Activated naive CD4-positive, alpha-beta T cell treated with anti-CD3 and anti-CD28 coated beads for 36 hours (primary cell): ENCODE data around the gene ZNF565. TPM values are rescaled to one million over a fixed set of nuclear protein-coding genes. Genes with fewer than 3 reads are reported as not detected.
"Not testable (repeated sequence)": the region's sequence is repeated elsewhere in the genome, so short reads cannot be mapped to it uniquely, and the experiment has no call there.

Experiments used
- CTCF ChIA-PET: fragments of 350-600 bp; sonication (Branson Sonifier 250); formaldehyde crosslinking; loops from one replicate; lab custom pipeline; 2021; ENCODE audit warnings: antibody characterized with exemption; lab: Charles Lee
- DNase-seq: peaks from one replicate; pipeline ENCODE4 v3.0.0-alpha.2; 2020
- H3K27ac Mint-ChIP-seq: one replicate; pipeline ENCODE4 v1.8.0; 2021; ENCODE audit warnings: mild to moderate bottlenecking, mixed read lengths
- H3K27me3 Mint-ChIP-seq: one replicate; pipeline ENCODE4 v1.8.0; 2021; ENCODE audit warnings: low read depth, mixed read lengths
- H3K36me3 Mint-ChIP-seq: one replicate; pipeline ENCODE4 v1.8.0; 2021; ENCODE audit warnings: low read depth, mixed read lengths
- H3K4me1 Mint-ChIP-seq: one replicate; pipeline ENCODE4 v1.8.0; 2021; ENCODE audit warnings: low read depth, mixed read lengths
- H3K4me3 Mint-ChIP-seq: one replicate; pipeline ENCODE4 v1.8.0; 2021; ENCODE audit warnings: mild to moderate bottlenecking, moderate library complexity, mixed read lengths
- H3K9me3 Mint-ChIP-seq: one replicate; pipeline ENCODE4 v1.8.0; 2021; ENCODE audit warnings: mixed read lengths
- intact Hi-C: fragments of 100-400 bp; cut with micrococcal nuclease; formaldehyde crosslinking; loops from one replicate; pipeline ENCODE4 v1.15.1; 2023
- total RNA-seq, 2 experiments: library from RNA; stranded (reverse); gene quantifications; one replicate each; pipeline ENCODE4 v1.2.3, GENCODE V29; 2021

ZNF565 gene
- total RNA-seq, 2 experiments from 2014 or later: 2.0 to 2.2 TPM

DNA sequence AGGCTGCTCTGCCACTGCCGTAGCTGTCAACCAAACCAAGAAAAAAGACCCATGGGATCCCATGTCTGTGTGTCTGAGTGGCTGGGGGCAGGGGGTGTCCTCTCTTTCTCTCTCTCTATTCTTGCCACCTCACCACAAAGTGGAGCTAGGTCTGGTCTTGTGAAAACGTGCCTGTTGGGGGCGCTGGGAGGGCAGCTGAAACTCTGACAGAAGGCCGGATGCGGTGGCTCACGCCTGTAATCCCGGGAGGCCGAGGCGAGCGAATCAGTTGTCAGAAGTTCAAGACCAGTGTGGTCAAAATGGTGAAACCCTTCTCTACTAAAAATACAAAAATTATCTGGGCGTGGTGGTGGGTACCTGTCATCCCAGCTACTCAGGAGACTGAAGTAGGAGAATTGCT lies 29.6 kb upstream of the ZNF565 start:
- intact Hi-C loops: no loop called here
- H3K4me3 Mint-ChIP-seq: no peak overlapping the region
- H3K27ac Mint-ChIP-seq: no peak overlapping the region

DNA sequence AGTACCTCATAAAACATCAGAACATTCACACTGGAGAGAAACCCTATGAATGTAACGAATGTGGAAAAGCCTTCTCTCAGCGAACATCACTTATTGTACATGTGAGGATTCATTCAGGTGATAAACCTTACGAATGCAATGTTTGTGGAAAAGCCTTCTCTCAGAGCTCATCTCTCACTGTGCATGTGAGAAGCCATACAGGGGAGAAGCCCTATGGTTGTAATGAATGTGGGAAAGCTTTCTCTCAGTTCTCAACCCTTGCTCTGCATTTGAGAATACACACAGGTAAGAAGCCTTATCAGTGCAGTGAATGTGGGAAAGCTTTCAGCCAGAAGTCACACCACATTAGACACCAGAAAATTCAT lies 22.5 kb upstream of the ZNF565 start:
- intact Hi-C loops: no loop called here
- no peak for DNase-seq
- Mint-ChIP-seq H3K9me3 (peaks cover 72% of the 10 kb centered on the region), H3K27ac (no peak overlapping the region), H3K27me3 (no peaks in the 10 kb centered on the region), H3K4me3 (no peak overlapping the region), H3K36me3 (peaks cover 80% of the 10 kb centered on the region), H3K4me1 (no peaks in the 10 kb centered on the region)
- CTCF ChIA-PET: no interaction called here

More for the DNA sequence above, 29.6 kb upstream of the ZNF565 start:
- CTCF ChIA-PET: no interaction called here
- peaks cover 6% of the 10 kb centered on the region for H3K27me3 Mint-ChIP-seq
- peaks cover 58% of the 10 kb centered on the region for H3K9me3 Mint-ChIP-seq
- peaks cover 2% of the 10 kb centered on the region for H3K4me1 Mint-ChIP-seq
- H3K36me3 Mint-ChIP-seq: peaks cover 26% of the 10 kb centered on the region
- no peak for DNase-seq

DNA sequence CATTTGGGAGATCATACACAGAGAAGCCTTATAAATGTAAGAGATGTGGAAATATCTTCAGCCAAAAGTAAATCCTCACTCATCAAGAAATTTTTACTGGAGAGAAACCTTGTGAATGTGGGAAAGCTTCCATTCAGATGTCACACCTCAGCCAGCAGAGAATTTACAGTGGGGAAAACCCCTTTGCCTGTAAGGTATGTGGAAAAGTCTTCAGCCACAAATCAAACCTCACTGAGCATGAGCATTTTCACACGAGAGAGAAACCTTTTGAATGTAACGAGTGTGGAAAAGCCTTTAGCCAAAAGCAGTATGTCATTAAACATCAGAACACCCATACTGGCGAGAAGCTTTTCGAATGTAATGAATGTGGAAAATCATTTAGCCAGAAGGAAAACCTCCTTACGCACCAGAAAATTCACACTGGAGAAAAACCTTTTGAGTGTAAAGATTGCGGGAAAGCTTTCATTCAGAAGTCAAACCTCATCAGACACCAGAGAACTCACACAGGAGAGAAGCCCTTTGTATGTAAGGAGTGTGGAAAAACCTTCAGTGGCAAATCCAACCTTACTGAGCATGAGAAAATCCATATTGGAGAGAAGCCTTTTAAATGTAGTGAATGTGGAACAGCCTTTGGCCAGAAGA lies 22.0 kb upstream of the ZNF565 start:
- H3K9me3 Mint-ChIP-seq: peaks cover 71% of the 10 kb centered on the region
- CTCF ChIA-PET: no interaction called here
- H3K27me3 Mint-ChIP-seq: no peaks in the 10 kb centered on the region
- H3K4me3 Mint-ChIP-seq: no peak overlapping the region
- H3K36me3 Mint-ChIP-seq: peaks cover 83% of the 10 kb centered on the region
- DNase-seq: no peak
- H3K27ac Mint-ChIP-seq: no peak overlapping the region
- H3K4me1 Mint-ChIP-seq: no peaks in the 10 kb centered on the region
- intact Hi-C loops: no loop called here

DNA sequence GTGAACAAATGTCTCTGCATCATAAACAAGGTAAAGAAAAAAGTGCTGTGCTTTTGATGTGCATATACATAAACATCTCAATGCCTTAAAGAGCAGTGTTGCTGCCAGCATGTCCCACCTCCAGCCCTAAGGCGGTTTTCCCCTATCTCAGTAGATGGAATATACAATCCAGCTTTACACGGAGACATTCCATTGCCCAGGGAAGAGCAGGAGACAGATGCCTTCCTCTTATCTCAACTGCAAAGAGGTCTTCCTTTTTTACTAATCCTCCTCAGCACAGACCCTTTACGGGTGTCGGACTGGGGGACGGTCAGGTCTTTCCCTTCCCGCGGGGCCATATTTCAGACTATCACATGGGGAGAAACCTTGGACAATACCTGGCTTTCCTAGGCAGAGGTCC lies 19.2 kb upstream of the ZNF565 start:
- H3K4me1 Mint-ChIP-seq, CTCF ChIA-PET, H3K4me3 Mint-ChIP-seq, DNase-seq, H3K27ac Mint-ChIP-seq, H3K27me3 Mint-ChIP-seq: not testable (repeated sequence)
- intact Hi-C loops: loop anchor here (5.0 kb wide), 1 partner anchor 1539 kb away; no protein-coding TSS in a partner anchor
- Mint-ChIP-seq H3K9me3 (peaks cover 73% of the 10 kb centered on the region), H3K36me3 (peaks cover 97% of the 10 kb centered on the region)

DNA sequence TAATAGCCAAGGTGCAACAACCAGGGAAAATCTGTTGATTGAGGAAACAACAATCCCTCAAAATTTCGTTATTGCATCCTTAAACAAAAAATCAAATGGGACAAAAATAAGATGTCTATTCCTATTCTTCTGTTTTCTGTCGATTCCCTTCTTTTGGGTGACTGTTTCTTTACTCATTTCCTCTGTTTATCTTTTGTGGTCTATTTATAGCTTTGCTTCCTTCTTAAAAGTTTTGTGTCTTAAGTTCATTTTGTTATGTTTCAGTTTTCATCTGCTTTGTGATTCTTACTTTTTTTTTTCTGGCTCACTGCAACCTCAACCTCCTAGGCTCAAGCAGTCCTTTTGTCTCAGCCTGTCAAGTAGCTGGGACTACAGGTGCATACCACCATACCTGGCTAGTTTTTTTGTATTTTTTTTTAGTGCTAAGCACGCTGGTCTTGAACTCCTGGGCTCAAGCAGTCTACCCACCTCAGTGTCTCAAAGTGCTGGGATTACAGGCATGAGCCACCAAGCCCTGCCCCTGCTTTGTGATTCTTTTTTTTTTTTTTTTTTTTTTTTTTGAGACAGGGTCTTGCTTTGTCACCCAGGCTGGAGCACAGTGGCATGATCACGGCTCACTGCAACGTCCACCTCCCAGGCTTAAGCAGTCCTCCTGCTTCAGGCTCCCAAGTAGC lies 10.9 kb upstream of the ZNF565 start:
- H3K4me1 Mint-ChIP-seq: peaks cover 24% of the 10 kb centered on the region
- intact Hi-C loops: no loop called here
- peaks cover 93% of the 10 kb centered on the region for H3K36me3 Mint-ChIP-seq
- no peak overlapping the region for H3K4me3 Mint-ChIP-seq
- H3K27ac Mint-ChIP-seq: peak overlapping the region; percentile 77
- CTCF ChIA-PET: interaction anchor here (1.3 kb wide), 1 partner anchor 11 kb away, joined by 4 read pairs; the partner anchor contains the start of genes ZNF146 and ZNF565
- no peak for DNase-seq
- H3K9me3 Mint-ChIP-seq: peaks cover 30% of the 10 kb centered on the region
- no peaks in the 10 kb centered on the region for H3K27me3 Mint-ChIP-seq

DNA sequence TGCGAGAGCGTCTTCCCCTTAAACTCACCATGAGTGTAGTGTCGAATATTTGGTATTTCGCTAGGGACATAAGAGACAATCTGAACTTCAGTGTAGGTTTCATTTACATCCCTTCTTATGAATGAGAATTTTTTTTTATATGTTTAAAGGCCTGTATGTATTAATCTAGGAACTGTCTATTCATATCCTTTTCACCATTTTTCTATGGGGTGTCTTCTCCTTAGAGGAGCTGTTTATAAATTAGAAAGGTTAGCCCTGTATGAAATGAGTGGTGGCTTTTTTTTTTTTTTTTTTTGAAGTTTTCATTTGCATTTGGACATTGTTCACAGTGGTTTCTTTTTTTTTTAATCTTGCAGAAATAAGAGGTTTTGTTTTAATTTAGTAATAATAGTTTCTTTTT lies 8.0 kb upstream of the ZNF565 start:
- Mint-ChIP-seq H3K36me3 (peaks cover 80% of the 10 kb centered on the region), H3K27ac (no peak overlapping the region), H3K9me3 (peaks cover 19% of the 10 kb centered on the region), H3K4me3 (no peak overlapping the region), H3K27me3 (no peaks in the 10 kb centered on the region), H3K4me1 (peaks cover 42% of the 10 kb centered on the region)
- intact Hi-C loops: no loop called here
- CTCF ChIA-PET: interaction anchor here (0.6 kb wide), 1 partner anchor 287 kb away, joined by 3 read pairs; no protein-coding TSS in a partner anchor
- DNase-seq: no peak

DNA sequence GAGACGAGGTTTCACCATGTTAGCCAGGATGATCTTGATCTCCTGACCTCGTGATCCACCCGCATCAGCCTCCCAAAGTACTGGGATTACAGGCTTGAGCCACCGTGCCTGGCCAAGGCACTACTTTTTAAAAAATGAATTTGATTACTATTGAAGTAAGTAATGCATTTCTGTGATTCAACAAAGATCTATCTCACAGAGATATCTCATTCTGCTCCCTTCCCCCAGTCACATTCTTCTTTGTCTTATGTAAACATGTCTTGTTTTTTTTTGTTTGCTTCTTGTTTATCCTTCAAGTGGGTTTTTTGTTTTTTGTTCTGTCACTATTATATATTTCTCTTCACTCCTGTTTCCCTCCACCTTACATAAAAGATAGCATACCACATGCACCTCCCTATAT lies 7.0 kb upstream of the ZNF565 start:
- no peak for DNase-seq
- H3K4me1 Mint-ChIP-seq: peaks cover 49% of the 10 kb centered on the region
- CTCF ChIA-PET: no interaction called here
- intact Hi-C loops: no loop called here
- H3K9me3 Mint-ChIP-seq: peaks cover 18% of the 10 kb centered on the region
- peaks cover 74% of the 10 kb centered on the region for H3K36me3 Mint-ChIP-seq
- H3K4me3 Mint-ChIP-seq: no peak overlapping the region
- no peak overlapping the region for H3K27ac Mint-ChIP-seq
- no peaks in the 10 kb centered on the region for H3K27me3 Mint-ChIP-seq

DNA sequence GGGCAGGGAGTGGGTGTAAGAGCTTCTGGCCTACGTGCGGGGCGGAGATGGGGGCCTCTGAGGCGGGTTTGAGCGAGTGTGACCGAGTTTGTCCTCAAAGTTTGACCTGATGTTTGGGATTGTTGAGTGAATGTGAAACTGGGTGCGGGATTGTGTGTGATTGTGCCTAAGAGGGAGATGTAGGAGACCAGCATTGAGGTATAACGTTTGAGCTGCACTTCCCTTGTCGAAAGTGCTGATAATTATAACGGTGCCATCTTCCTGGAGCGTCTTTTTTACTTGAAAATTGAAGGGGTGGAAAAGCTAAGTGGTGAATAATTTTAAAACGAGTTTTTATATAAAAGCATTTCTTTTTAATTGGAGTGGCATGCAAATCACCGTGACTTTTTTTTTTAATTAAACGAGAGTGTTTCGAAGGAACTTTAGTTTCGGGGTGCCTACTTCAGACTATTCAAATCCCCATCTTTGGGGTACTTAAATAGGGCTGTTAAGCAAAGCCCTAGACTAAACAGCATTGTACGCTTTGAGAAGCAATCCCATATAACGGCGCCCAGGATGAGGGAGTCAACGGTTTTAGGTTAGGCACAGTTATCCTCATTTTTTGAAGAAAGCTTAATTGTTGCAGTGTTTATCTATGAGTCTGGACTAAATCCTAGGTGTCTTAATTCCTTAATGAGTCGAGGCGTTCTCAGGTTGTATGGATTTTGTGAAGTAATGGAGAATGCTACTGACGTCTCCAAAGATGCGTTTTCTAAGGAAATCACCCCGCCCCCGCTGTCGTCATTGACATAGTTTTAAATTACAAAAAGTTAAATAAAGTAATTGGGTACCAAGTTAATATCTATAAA lies 1.0 kb upstream of the ZNF565 start:
- Mint-ChIP-seq H3K4me1 (peaks cover 30% of the 10 kb centered on the region), H3K27ac (no peak overlapping the region), H3K27me3 (no peaks in the 10 kb centered on the region), H3K4me3 (no peak overlapping the region), H3K36me3 (peaks cover 20% of the 10 kb centered on the region), H3K9me3 (peaks cover 8% of the 10 kb centered on the region)
- peak; percentile 44 for DNase-seq
- intact Hi-C loops: loop anchor here (1.0 to 10.0 kb wide), 7 partner anchors 163 to 1249 kb away; partner anchors contain the start of genes ZFP14, ZFP82, ZNF345 and ZNF383
- CTCF ChIA-PET: interaction anchor here (0.7 to 1.2 kb wide), 4 partner anchors 9 to 87 kb away, joined by 3 to 4 read pairs (median 4); no protein-coding TSS in a partner anchor

DNA sequence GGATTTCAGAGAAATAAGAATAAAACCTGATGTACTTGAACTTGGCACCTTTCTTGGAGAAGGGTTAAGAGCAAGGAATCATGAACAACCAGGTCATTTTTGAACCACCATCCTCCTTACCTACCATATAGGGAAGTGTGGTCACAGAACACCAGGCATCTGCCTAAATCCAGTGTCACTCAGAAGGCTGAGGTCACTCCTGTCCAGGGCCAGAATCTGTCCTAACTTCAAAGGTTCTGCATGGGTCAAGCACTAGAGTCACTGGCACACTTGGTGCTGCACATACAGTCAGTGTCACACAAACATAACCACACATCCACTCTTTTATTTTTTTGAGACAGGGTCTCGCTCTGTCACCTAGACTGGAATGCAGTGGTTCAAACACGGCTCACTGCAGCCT lies 1.6 kb downstream of the ZNF565 start:
- H3K27ac Mint-ChIP-seq: peak overlapping the region; percentile 24
- H3K36me3 Mint-ChIP-seq: peaks cover 7% of the 10 kb centered on the region
- no peaks in the 10 kb centered on the region for H3K27me3 Mint-ChIP-seq
- intact Hi-C loops: loop anchor here (10.0 kb wide), 4 partner anchors 202 to 1252 kb away; partner anchors contain the start of genes ZFP82, ZNF383, ZNF568 and ZNF569
- CTCF ChIA-PET: no interaction called here
- H3K4me1 Mint-ChIP-seq: peaks cover 17% of the 10 kb centered on the region
- no peaks in the 10 kb centered on the region for H3K9me3 Mint-ChIP-seq
- no peak for DNase-seq
- H3K4me3 Mint-ChIP-seq: peak overlapping the region; percentile 53

DNA sequence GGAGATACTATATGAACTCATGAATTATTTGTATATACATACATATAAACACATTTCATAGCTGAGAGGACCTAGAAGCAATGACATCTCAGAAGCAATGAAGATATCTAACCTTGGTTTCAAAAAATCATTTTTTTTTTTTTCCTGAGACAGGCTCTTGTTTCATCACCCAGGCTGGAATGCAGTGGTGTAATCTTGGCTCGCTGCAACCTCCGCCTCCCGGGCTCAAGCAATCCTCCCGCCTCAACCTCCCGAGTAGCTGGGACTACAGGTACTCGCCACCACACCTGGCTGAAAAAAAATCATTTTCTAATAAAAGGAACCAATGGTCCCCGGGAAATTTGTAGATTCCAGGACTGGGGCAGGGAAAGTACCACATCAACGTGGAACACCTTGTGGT lies 4.0 kb downstream of the ZNF565 start:
- no peaks in the 10 kb centered on the region for H3K9me3 Mint-ChIP-seq
- peaks cover 2% of the 10 kb centered on the region for H3K4me1 Mint-ChIP-seq
- H3K27ac Mint-ChIP-seq: no peak overlapping the region
- CTCF ChIA-PET: no interaction called here
- no peak for DNase-seq
- intact Hi-C loops: loop anchor here (10.0 kb wide), 4 partner anchors 204 to 1254 kb away; partner anchors contain the start of genes ZFP82, ZNF383, ZNF568 and ZNF569
- H3K4me3 Mint-ChIP-seq: no peak overlapping the region
- H3K36me3 Mint-ChIP-seq: no peaks in the 10 kb centered on the region
- no peaks in the 10 kb centered on the region for H3K27me3 Mint-ChIP-seq

DNA sequence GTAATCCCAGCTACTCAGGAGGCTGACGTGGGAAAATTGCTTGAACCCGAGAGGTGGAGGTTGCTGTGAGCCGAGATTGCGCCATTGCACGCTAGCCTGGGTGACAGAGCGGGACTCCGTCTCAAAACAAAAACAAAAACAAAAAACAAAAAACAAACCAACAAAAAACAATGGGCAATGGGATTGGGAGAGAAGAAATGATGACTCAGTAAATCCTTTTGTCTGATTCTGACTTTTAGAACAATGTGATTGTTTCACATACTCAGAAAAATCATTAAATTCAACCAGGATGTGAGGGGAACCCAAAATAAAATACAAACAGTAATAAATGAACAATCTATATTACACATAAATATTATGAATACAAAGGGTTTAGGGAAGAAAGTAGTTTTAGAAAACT lies 5.1 kb downstream of the ZNF565 start:
- Mint-ChIP-seq H3K4me3 (no peak overlapping the region), H3K9me3 (no peaks in the 10 kb centered on the region), H3K27me3 (no peaks in the 10 kb centered on the region), H3K4me1 (peaks cover 2% of the 10 kb centered on the region), H3K36me3 (no peaks in the 10 kb centered on the region), H3K27ac (no peak overlapping the region)
- intact Hi-C loops: no loop called here
- CTCF ChIA-PET: interaction anchor here (1.5 kb wide), 1 partner anchor 82 kb away, joined by 3 read pairs; no protein-coding TSS in a partner anchor
- no peak for DNase-seq
